Esophagus muscularis mucosa (tissue), 4 donors: ENCODE results near the gene ZNF831.

Experiments
- CTCF ChIP-seq, 3 experiments: fragments of 200-600 bp in 2 of 3; fragments of 450-650 bp in 1 of 3; sonication (generic) in 2 of 3; IDR thresholded peaks; one replicate each; pipeline ENCODE4 v1.5.1; 2017 to 2019; ENCODE audit warnings: antibody characterized with exemption in 3 of 3, mild to moderate bottlenecking in 2 of 3, moderate library complexity in 1 of 3
- EP300 ChIP-seq: sonication (generic); formaldehyde crosslinking; IDR thresholded peaks from one replicate; pipeline ENCODE4 v1.6.1; 2017; ENCODE audit warnings: antibody characterized with exemption
- POLR2A ChIP-seq: fragments of 450-650 bp; IDR thresholded peaks from one replicate; pipeline ENCODE4 v1.6.1; 2017; ENCODE audit warnings: antibody characterized with exemption, moderate library complexity, mild to moderate bottlenecking, low read depth
- POLR2AphosphoS5 ChIP-seq, 2 donors: sonication (generic); formaldehyde crosslinking; IDR thresholded peaks; one replicate each; pipeline ENCODE4 v1.6.1; 2017; ENCODE audit warnings: antibody characterized with exemption in 2 of 2

GRCh38 chr20:59184880-59185447 lies 21.3 kb downstream of the ZNF831 start:
- TF ChIP-seq POLR2A (no peak), EP300 (no peak), CTCF (IDR thresholded peaks at IDR 0.05) (no peak), POLR2AphosphoS5 (IDR thresholded peaks at IDR 0.05) (no peak)
